ENCODE measurements around the gene TAOK1. TPM values are rescaled to one million over a fixed set of nuclear protein-coding genes. Genes with fewer than 3 reads are reported as not detected.

The TAOK1 gene
- total and polyA plus RNA-seq, 10 of the 15 experiments (the other 5 are each of a cell fraction or from before 2014, with no cell fraction given), result 2.0 to 27.1 (median 11.8) TPM

GRCh38 chr17:29579866-29580771 is 190.0 kb downstream of the TAOK1 start (continued):
- TF ChIP-seq ZNF687 (IDR thresholded peaks at IDR 0.05) (peak; percentile 95), CBX5 (IDR thresholded peaks at IDR 0.05; ENCODE audit: low read depth) (no peak), ZBTB11 (CRISPR knock-in tag; IDR thresholded peaks at IDR 0.05) (no peak), MTA2 (IDR thresholded peaks at IDR 0.05; ENCODE audit: low read depth) (no peak), IKZF1 (conservative IDR thresholded peaks at IDR 0.05) (peak; percentile 31; the same call in 1 of the 2 replicates), BCLAF1 (IDR thresholded peaks at IDR 0.05) (no peak), SPI1 (IDR thresholded peaks at IDR 0.05; ENCODE audit: borderline replicate concordance, insufficient read depth, low read depth, low read length) (no peak), MAX (IDR thresholded peaks at IDR 0.05; ENCODE audit: low read depth, low read length) (peak; percentile 91), IRF5 (IDR thresholded peaks at IDR 0.05; ENCODE audit: borderline replicate concordance) (no peak), ESRRA (IDR thresholded peaks at IDR 0.05; ENCODE audit: low read length) (no peak), IKZF2 (IDR thresholded peaks at IDR 0.05) (no peak), ATF2 (IDR thresholded peaks at IDR 0.05; ENCODE audit: low read length) (no peak), SUPT20H (IDR thresholded peaks at IDR 0.05; ENCODE audit: borderline replicate concordance, control insufficient read depth, low read depth, low read length) (no peak)

Data from GM12878 (cell line).